C1 segment of cervical spinal cord (tissue), 14 donors: ENCODE data around the gene PROX1.
A peak's percentile ranks its signal among the peaks of the same experiment; 100 is the strongest.
"Not testable (repeated sequence)": the region's sequence is repeated elsewhere in the genome, so short reads cannot be mapped to it uniquely, and the experiment has no call there.

ENCODE experiments used
- DNase-seq, 14 donors: peaks; one replicate each; lab custom pipeline; 2025; lab: John Stamatoyannopoulos, UW

PROX1 gene

GRCh38 chr1:214067397-214067796, 79.6 kb downstream of the PROX1 start:
- DNase-seq: no peak

- no peak for DNase-seq
Observed at GRCh38 chr1:214067853-214068703, 80.3 kb downstream of the PROX1 start.

GRCh38 chr1:214068979-214069378, 81.2 kb downstream of the PROX1 start:
- DNase-seq: no peak

GRCh38 chr1:214071469-214071868, 83.7 kb downstream of the PROX1 start:
- no peak for DNase-seq

GRCh38 chr1:214072426-214073157, 84.8 kb downstream of the PROX1 start:
- no peak for DNase-seq

- DNase-seq: no peak
Observed at GRCh38 chr1:214074477-214074876, 86.7 kb downstream of the PROX1 start.

GRCh38 chr1:214075305-214075998, 87.7 kb downstream of the PROX1 start:
- DNase-seq: no peak

GRCh38 chr1:214075999-214076707, 88.4 kb downstream of the PROX1 start:
- no peak for DNase-seq

GRCh38 chr1:214076708-214077065, 88.9 kb downstream of the PROX1 start:
- DNase-seq: peak in 1 of 14 donors; percentile 2

- DNase-seq: no peak
Observed at GRCh38 chr1:214078950-214079349, 91.2 kb downstream of the PROX1 start.

- DNase-seq: no peak
Observed at GRCh38 chr1:214085325-214085724, 97.6 kb downstream of the PROX1 start.

GRCh38 chr1:214086945-214087344, 99.2 kb downstream of the PROX1 start:
- DNase-seq: no peak

GRCh38 chr1:214089003-214089402, 101.2 kb downstream of the PROX1 start:
- not testable (repeated sequence) for DNase-seq
